NOMO-1 (cell line): ENCODE data around the gene SLC51B.
"Not testable (repeated sequence)": the region's sequence is repeated elsewhere in the genome, so short reads cannot be mapped to it uniquely, and the experiment has no call there.

ENCODE experiments used
- DNase-seq, 2 experiments: peaks; one replicate each; lab custom pipeline; 2025; ENCODE audit not compliant: unreplicated experiment in 2 of 2; lab: John Stamatoyannopoulos, UW

The SLC51B gene

GRCh38 chr15:65082303-65082953 is 37.2 kb downstream of the SLC51B start:
- no peak for DNase-seq

- no peak for DNase-seq
Observed at GRCh38 chr15:65083262-65083701, 38.1 kb downstream of the SLC51B start.

- DNase-seq: no peak
Observed at GRCh38 chr15:65084500-65085206, 39.5 kb downstream of the SLC51B start.

- no peak for DNase-seq
Observed at GRCh38 chr15:65085207-65085753, 40.1 kb downstream of the SLC51B start.

- no peak for DNase-seq
Observed at GRCh38 chr15:65085990-65086679, 40.9 kb downstream of the SLC51B start.

- DNase-seq: no peak
Observed at GRCh38 chr15:65086680-65087111, 41.5 kb downstream of the SLC51B start.

GRCh38 chr15:65087411-65087810 is 42.2 kb downstream of the SLC51B start:
- DNase-seq: no peak

- no peak for DNase-seq
Observed at GRCh38 chr15:65087873-65088642, 42.9 kb downstream of the SLC51B start.

GRCh38 chr15:65088643-65089021 is 43.4 kb downstream of the SLC51B start:
- DNase-seq: no peak

- DNase-seq: no peak
Observed at GRCh38 chr15:65089206-65089824, 44.1 kb downstream of the SLC51B start.

- DNase-seq: no peak
Observed at GRCh38 chr15:65091946-65092770, 47.0 kb downstream of the SLC51B start.

GRCh38 chr15:65092911-65093792 is 48.0 kb downstream of the SLC51B start:
- no peak for DNase-seq

- not testable (repeated sequence) for DNase-seq
Observed at GRCh38 chr15:65093793-65094170, 48.6 kb downstream of the SLC51B start.

- no peak for DNase-seq
Observed at GRCh38 chr15:65094294-65094995, 49.3 kb downstream of the SLC51B start.

GRCh38 chr15:65095011-65095746 is 50.0 kb downstream of the SLC51B start:
- DNase-seq: no peak

- no peak for DNase-seq
Observed at GRCh38 chr15:65095747-65096104, 50.5 kb downstream of the SLC51B start.
